ENCODE data around the gene SLC38A9.

- TF ChIP-seq CTCF (IDR thresholded peaks at IDR 0.05) (no peak), ZFX (IDR thresholded peaks at IDR 0.05; ENCODE audit: borderline replicate concordance) (no peak)
Observed at GRCh38 chr5:55578771-55579170, 133.4 kb downstream of the SLC38A9 start.
